Measurements from ENCODE around the gene WNT1. TPM values are rescaled to one million over a fixed set of nuclear protein-coding genes. Genes with fewer than 3 reads are reported as not detected.
A peak's percentile ranks its signal among the peaks of the same experiment; 100 is the strongest.

Gene WNT1
- total and polyA plus RNA-seq, 2 donors (not counting 3 experiments of a cell fraction or from before 2014, with no cell fraction given) = not detected

DNA sequence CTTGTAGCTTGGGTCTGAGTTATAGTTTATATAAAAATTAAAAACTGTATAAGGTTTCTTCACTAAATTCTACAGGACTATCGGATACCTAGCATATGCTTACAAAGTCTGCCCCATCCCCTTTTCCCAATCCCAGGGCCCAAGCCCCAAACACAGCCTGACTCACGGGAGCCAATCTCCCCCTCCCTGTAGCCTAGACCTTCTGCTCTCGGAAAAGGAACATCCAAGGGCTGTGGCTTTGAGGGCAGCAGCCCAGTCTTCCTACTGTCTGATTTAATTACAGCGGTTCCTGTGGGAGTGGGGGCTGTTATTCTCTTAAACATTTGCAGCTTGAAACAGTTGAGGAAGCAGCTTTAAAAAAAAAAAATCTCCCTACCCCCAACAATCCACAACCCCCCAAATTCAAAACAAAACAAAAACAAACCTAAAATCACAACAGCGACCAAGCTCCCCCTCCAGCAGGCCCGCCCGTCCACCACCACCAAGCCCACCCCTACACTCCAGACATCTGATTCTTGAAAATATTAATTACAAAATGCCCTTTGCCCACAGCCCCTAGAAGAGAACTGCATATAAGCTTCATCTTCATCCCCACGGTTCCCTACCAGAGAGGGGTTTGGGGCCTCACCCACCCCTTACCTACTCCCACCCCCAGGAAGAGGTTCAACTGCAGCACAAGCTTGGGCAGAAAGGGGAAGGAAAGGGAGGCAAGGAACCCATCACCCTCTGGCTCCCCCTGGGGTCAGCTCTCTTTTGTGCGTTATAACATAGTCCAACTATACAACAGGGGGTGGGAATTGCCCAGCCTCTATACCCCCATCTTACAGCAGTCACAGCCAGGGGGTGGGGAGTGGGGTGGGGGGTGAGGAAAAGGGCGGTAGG, 41.6 kb downstream of the WNT1 start:
- FAIRE-seq = no peak
- peak; percentile 47 for DNase-seq (ENCODE audit: low read depth, low spot score)
- Histone ChIP-seq H2AFZ (ENCODE audit: low read depth, low read length) (no peak overlapping the region), H3K36me3 (ENCODE audit: control insufficient read depth in 2 of 2, extremely low read depth in 1 of 2, insufficient read depth in 2 of 2, low read length in 2 of 2) (peaks cover 5 to 26% of the 10 kb centered on the region in 2 experiments), H3K4me1 (ENCODE audit: control insufficient read depth, extremely low read depth, insufficient read depth, low read length) (peaks cover 16% of the 10 kb centered on the region), H3K9me3 (replicated peaks; ENCODE audit: control insufficient read depth, insufficient read depth, low read length) (no peaks in the 10 kb centered on the region), H3K4me2 (ENCODE audit: insufficient read depth, low read length) (peak overlapping the region; percentile 29), H4K20me1 (replicated peaks; ENCODE audit: control insufficient read depth, extremely low read depth, insufficient read depth, low read length) (no peaks in the 10 kb centered on the region), H3K9me1 (replicated peaks; ENCODE audit: control insufficient read depth, extremely low read depth, insufficient read depth, low read length) (no peaks in the 10 kb centered on the region), H3K27ac (ENCODE audit: insufficient read depth, low read depth, low read length) (peak overlapping the region; percentile 98), H3K4me3 (replicated peaks in 1 of 3; ENCODE audit: insufficient read depth in 1 of 3, low read depth in 1 of 3, low read length in 3 of 3) (no peak overlapping the region), H3K79me2 (ENCODE audit: control insufficient read depth, insufficient read depth, low read length) (peaks cover 7% of the 10 kb centered on the region), H3K27me3 (ENCODE audit: control insufficient read depth in 2 of 2, insufficient read depth in 2 of 2, low read length in 2 of 2) (no peaks in the 10 kb centered on the region), H3K9ac (replicated peaks; ENCODE audit: extremely low read depth, insufficient read depth, low read length) (peak overlapping the region; percentile 41)
- ChIA-PET CTCF (interaction anchor here (0.5 to 3.3 kb wide), 19 partner anchors 9 to 167 kb away, joined by 3 to 43 read pairs (median 5); partner anchors contain the start of genes DDN and RHEBL1), POLR2A (interaction anchor here (0.6 to 1.5 kb wide), 3 partner anchors 14 to 244 kb away, joined by 3 to 5 read pairs (median 4); no protein-coding TSS in a partner anchor)
- TF ChIP-seq POLR2AphosphoS5 (IDR thresholded peaks at IDR 0.05; ENCODE audit: insufficient read depth, low read depth, low read length) = no peak
- peak; percentile 11 to 53 for TF ChIP-seq CTCF (IDR thresholded peaks at IDR 0.05; ENCODE audit: extremely low read depth in 1 of 2, insufficient read depth in 1 of 2, low read depth in 1 of 2, low read length in 2 of 2)
- no TSS peak for BruUV-seq (replicated peaks)
- intact Hi-C loops (cut with micrococcal nuclease) = loop anchor here (2.0 kb wide), 2 partner anchors 41 to 63 kb away; partner anchors contain the start of genes ARF3 and KMT2D
- dilution Hi-C loops (cut with MboI; ENCODE audit: extremely low pct_ligation_motif_present, low sequenced_read_pairs) = no loop called here

DNA sequence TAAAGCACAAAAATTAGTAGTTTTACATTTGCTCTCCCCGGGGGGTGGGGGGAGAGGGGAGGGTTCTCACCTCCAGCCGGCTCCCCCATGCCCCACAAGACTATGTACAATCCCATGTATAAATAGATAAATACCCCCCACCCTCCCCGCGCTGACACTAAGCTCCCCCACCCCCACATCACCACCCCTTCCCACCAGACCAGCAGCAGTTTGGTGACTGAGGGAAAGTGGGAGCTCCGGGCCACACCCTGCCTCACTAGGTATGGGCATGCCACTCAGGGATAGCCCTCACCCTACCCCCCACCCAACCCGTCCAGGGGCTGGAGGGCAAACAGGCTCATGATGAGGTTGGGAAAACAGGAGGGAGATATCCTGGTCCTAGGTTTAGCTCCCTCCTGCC, 42.3 kb downstream of the WNT1 start:
- intact Hi-C loops (cut with micrococcal nuclease) = no loop called here
- BruUV-seq (replicated peaks) = no TSS peak
- no peaks in the 10 kb centered on the region for H3K9me3 ChIP-seq (replicated peaks; ENCODE audit: control insufficient read depth, insufficient read depth, low read length)
- no peak overlapping the region for H3K9ac ChIP-seq (replicated peaks; ENCODE audit: extremely low read depth, insufficient read depth, low read length)
- H3K4me1 ChIP-seq (ENCODE audit: control insufficient read depth, extremely low read depth, insufficient read depth, low read length) = peaks cover 16% of the 10 kb centered on the region
- no peak overlapping the region for H3K4me3 ChIP-seq (replicated peaks in 1 of 3; ENCODE audit: insufficient read depth in 1 of 3, low read depth in 1 of 3, low read length in 3 of 3)
- H3K4me2 ChIP-seq (ENCODE audit: insufficient read depth, low read length) = no peak overlapping the region
- ChIA-PET CTCF (interaction anchor here (0.9 to 3.3 kb wide), 12 partner anchors 8 to 168 kb away, joined by 3 to 43 read pairs (median 6); partner anchors contain the start of gene DDN), POLR2A (interaction anchor here (1.5 kb wide), 1 partner anchor 13 kb away, joined by 5 read pairs; no protein-coding TSS in a partner anchor)
- no peak overlapping the region for H2AFZ ChIP-seq (ENCODE audit: low read depth, low read length)
- TF ChIP-seq GATA2 (IDR thresholded peaks at IDR 0.05; ENCODE audit: insufficient read depth, insufficient read length, low read depth, low read length) (no peak), JUN (IDR thresholded peaks at IDR 0.05; ENCODE audit: borderline replicate concordance, insufficient read depth, insufficient read length, low read depth) (no peak), MYC (IDR thresholded peaks at IDR 0.05; ENCODE audit: low read depth, low read length) (no peak)
- no peaks in the 10 kb centered on the region for H3K27me3 ChIP-seq (ENCODE audit: control insufficient read depth in 2 of 2, insufficient read depth in 2 of 2, low read length in 2 of 2)
- dilution Hi-C loops (cut with MboI; ENCODE audit: extremely low pct_ligation_motif_present, low sequenced_read_pairs) = no loop called here
- no peak overlapping the region for H3K27ac ChIP-seq (ENCODE audit: insufficient read depth, low read depth, low read length)
- peaks cover 7% of the 10 kb centered on the region for H3K79me2 ChIP-seq (ENCODE audit: control insufficient read depth, insufficient read depth, low read length)
- no peaks in the 10 kb centered on the region for H3K9me1 ChIP-seq (replicated peaks; ENCODE audit: control insufficient read depth, extremely low read depth, insufficient read depth, low read length)
- H3K36me3 ChIP-seq (ENCODE audit: control insufficient read depth in 2 of 2, extremely low read depth in 1 of 2, insufficient read depth in 2 of 2, low read length in 2 of 2) = peaks cover 12 to 29% of the 10 kb centered on the region in 2 experiments
- no peak for FAIRE-seq
- DNase-seq (ENCODE audit: low read depth, low spot score) = no peak
- no peaks in the 10 kb centered on the region for H4K20me1 ChIP-seq (replicated peaks; ENCODE audit: control insufficient read depth, extremely low read depth, insufficient read depth, low read length)

All from endothelial cell of umbilical vein (primary cell).